AG09319 (cell line): ENCODE data around the gene ARPC5.
A peak's percentile ranks its signal among the peaks of the same experiment; 100 is the strongest.

ENCODE experiments used
- DNase-seq: peaks from one replicate; pipeline ENCODE4 v3.0.0-alpha.2; 2010; ENCODE audit warnings: low read depth; ENCODE audit errors: extremely low read depth
- TF ChIP-seq, protein P1 (sequence below): IDR thresholded peaks from 2 replicates; pipeline ENCODE4 v1.5.1; 2011; ENCODE audit warnings: low read depth, mild to moderate bottlenecking, inconsistent platforms, low read length, moderate library complexity

ARPC5 gene

DNA sequence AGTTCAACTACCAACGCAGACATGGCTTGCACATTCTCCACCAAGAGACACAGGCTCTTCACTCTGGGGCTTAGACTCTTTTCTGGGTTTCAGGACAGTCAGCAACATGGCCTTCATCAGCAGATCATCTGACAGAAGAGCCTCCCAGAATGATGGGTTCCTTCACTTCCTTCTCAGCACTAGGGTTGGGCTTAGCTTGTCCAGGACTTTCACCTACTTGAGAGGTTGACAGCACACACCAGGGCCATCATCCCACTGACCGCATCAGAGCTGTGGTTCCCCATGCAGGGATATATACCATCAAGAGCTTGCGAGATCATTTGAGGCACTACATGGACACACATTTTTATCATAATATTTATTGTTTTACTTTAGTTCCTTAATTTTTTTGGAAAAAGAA lies 34.9 kb downstream of the ARPC5 start:
- TF ChIP-seq, protein P1, sequence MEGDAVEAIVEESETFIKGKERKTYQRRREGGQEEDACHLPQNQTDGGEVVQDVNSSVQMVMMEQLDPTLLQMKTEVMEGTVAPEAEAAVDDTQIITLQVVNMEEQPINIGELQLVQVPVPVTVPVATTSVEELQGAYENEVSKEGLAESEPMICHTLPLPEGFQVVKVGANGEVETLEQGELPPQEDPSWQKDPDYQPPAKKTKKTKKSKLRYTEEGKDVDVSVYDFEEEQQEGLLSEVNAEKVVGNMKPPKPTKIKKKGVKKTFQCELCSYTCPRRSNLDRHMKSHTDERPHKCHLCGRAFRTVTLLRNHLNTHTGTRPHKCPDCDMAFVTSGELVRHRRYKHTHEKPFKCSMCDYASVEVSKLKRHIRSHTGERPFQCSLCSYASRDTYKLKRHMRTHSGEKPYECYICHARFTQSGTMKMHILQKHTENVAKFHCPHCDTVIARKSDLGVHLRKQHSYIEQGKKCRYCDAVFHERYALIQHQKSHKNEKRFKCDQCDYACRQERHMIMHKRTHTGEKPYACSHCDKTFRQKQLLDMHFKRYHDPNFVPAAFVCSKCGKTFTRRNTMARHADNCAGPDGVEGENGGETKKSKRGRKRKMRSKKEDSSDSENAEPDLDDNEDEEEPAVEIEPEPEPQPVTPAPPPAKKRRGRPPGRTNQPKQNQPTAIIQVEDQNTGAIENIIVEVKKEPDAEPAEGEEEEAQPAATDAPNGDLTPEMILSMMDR = no peak
- no peak for DNase-seq

- DNase-seq = peak; percentile 52
- TF ChIP-seq, protein P1 = no peak
These were observed 35.4 kb downstream of the ARPC5 start for GRCh38 chr1:183600136-183600535.

DNA sequence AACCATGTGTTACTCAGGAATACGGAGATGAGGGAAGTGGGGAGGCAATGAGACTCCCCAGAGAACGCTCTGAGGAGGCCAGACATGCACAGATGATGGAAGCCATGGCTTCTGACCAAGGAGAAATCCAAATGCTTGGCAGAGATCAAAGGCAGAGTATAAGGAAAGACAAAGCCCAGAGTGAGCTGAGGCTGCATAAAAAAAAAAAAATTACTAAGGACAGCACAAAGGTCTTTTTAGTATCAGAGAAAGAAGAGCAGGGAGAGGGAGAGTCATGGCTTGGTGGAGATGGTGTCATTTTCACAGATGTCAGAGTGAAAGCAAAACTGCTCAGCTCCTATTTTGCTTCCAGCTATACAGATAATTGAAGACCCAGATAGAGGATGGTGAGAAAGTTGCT lies 37.2 kb downstream of the ARPC5 start:
- TF ChIP-seq, protein P1 = no peak
- DNase-seq = no peak

GRCh38 chr1:183597656-183598347 lies 37.8 kb downstream of the ARPC5 start:
- TF ChIP-seq, protein P1 = no peak
- no peak for DNase-seq

DNA sequence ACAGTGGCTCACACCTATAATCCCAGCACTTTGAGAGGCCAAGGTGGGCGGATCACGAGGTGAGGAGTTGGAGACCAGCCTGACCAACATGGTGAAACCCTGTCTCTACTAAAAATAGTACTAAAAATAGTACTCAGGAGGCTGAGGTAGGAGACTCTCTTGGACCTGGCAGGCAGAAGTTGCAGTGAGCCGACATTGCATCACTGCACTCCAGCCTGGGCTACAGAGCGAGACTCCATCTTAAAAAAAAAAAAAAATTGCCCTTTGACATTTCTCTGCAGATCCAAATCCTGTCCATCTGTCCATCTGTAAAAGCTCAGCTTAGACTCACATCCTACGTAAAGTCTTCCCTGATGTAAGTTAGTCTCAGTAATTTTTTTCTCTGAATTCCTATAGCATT lies 39.1 kb downstream of the ARPC5 start:
- DNase-seq = no peak
- TF ChIP-seq, protein P1 = no peak

DNA sequence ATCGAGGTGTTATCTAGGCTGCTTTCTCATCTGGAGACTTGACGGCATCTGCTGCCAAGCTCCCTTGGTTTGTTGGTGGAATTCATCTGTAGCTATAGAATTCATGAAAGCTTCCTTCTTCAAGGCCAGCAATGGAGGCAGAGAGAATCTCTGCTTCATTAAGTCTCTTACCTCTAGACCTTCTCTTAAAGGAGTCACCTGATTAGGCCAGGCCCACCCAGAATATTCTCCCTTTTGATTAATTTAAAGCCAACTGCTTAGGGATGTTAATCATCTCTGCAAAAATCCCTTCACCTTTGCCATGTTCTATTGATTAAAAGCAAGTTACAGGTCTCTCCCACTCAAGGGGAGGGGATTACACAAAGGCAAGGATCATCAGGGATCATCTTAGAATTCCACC lies 40.0 kb downstream of the ARPC5 start:
- no peak for DNase-seq

DNA sequence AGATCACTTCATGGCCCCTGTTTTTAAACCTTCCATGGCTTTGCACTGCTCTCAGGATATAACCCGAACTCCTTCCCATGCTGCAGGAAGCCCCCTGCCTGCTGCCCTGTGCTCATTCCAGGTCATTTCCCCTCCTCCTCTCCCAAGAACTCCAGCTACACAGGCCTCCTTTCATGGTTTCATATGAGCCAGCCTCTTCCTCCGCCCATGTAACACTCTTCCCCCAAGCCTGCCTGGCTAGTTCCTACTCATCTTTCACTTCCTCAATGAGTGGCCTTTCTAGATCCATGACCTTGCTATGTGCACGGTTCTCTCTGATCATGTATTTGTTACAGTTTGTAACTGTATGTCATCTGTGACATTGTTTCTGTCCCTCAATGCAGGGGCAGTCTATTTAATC lies 42.2 kb downstream of the ARPC5 start:
- TF ChIP-seq, protein P1 = no peak
- DNase-seq = no peak

More for the DNA sequence above, 40.0 kb downstream of the ARPC5 start:
- TF ChIP-seq, protein P1 = no peak
